OCI-LY1 (cell line): ENCODE measurements around the gene SLC2A13.

ENCODE experiments used
- CTCF ChIP-seq: fragments of 200-600 bp; sonication (generic), shearing (Covaris generic); IDR thresholded peaks from 2 replicates; pipeline ENCODE4 v1.5.1; 2017; ENCODE audit warnings: mild to moderate bottlenecking, antibody characterized with exemption, low read length, moderate library complexity, mixed read lengths
- EZH2 ChIP-seq: fragments of 200-600 bp; sonication (generic), shearing (Covaris generic); IDR thresholded peaks from 2 replicates; pipeline ENCODE4 v1.8.0; 2017; ENCODE audit warnings: borderline replicate concordance, mixed run types, mild to moderate bottlenecking, antibody characterized with exemption, low read length, moderate library complexity, mixed read lengths

- TF ChIP-seq CTCF (no peak), EZH2 (no peak)
Measured at GRCh38 chr12:39853003-39853402, 252.9 kb downstream of the SLC2A13 start.
